Right lobe of liver (tissue), 6 donors: ENCODE data around the gene TSNAX. TPM values are rescaled to one million over a fixed set of nuclear protein-coding genes. Genes with fewer than 3 reads are reported as not detected.
A peak's percentile ranks its signal among the peaks of the same experiment; 100 is the strongest.

Experiments used
- ATAC-seq, 4 donors: fragments of 200-7000 bp; cut with Tn5 transposase; one replicate each; pipeline ENCODE4 v1.9.1; 2020; ENCODE audit warnings: mild to moderate bottlenecking in 4 of 4, moderate library complexity in 4 of 4
- DNase-seq, 3 donors: peaks; one replicate each; pipeline ENCODE4 v3.0.0-alpha.2; 2020
- H3K27ac ChIP-seq, 3 donors: fragments of 200-600 bp; one replicate each; pipeline ENCODE4 v1.8.0; 2022
- H3K27me3 ChIP-seq, 2 donors: fragments of 200-600 bp; one replicate each; pipeline ENCODE4 v1.8.0; 2022
- H3K36me3 ChIP-seq, 4 donors: fragments of 200-600 bp; sonication (generic) in 1 of 4; one replicate each; pipeline versions ENCODE4 v1.5.1 to v1.8.0; 2017 to 2022; ENCODE audit warnings: control low read depth in 1 of 4
- H3K4me1 ChIP-seq, 4 donors: fragments of 200-600 bp; sonication (generic) in 1 of 4; one replicate each; pipeline versions ENCODE4 v1.5.1 to v1.8.0; 2017 to 2022; ENCODE audit warnings: control low read depth in 1 of 4
- H3K4me3 ChIP-seq, 3 donors: fragments of 200-600 bp; one replicate each; pipeline ENCODE4 v1.8.0; 2022
- H3K9me3 ChIP-seq, 4 donors: fragments of 200-600 bp; sonication (generic) in 1 of 4; one replicate each; pipeline versions ENCODE4 v1.5.1 to v1.8.0; 2017 to 2022; ENCODE audit warnings: control low read depth in 1 of 4
- POLR2A ChIP-seq: fragments of 450-650 bp; IDR thresholded peaks from one replicate; pipeline ENCODE4 v1.6.1; 2017; ENCODE audit warnings: antibody characterized with exemption, mild to moderate bottlenecking
- WGBS: methylation state at CpG from one replicate; pipeline ENCODE4 v1.1.6; 2018; ENCODE audit warnings: low coverage, low lambda C conversion rate; ENCODE audit not compliant: insufficient coverage; ENCODE audit errors: missing lambda C conversion rate; 5-methylcytosine and 5-hydroxymethylcytosine counted together
- intact Hi-C, 2 donors: fragments of 100-400 bp; cut with DNase I; formaldehyde crosslinking; loops; one replicate each; pipeline versions ENCODE4 v1.11.2 to v1.14.1; 2022
- total RNA-seq, 6 experiments: library from RNA; depleted of rRNA in 2 of 6; stranded (reverse); fragments of >200 nt in 2 of 6; fragmentation: NEBNext Ultra II Directional in 3 of 6; extraction: Animal tissue kit (Norgen Biotek cat#: 25700) in 3 of 6; gene quantifications; one replicate each; pipeline versions ENCODE4 v1.1.0 to v1.2.4, GENCODE V29; 2016 to 2023
- TF ChIP-seq, protein P1 (sequence below), 4 donors: fragments of 200-600 bp in 3 of 4; fragments of 450-650 bp in 1 of 4; IDR thresholded peaks; one replicate each; pipeline versions ENCODE4 v1.5.1 to v1.8.0; 2016 to 2022; ENCODE audit warnings: antibody characterized with exemption in 4 of 4, mild to moderate bottlenecking in 2 of 4
- donor health status: DM: no; HTN: yes; CAD: no.
- donor health status: DM: no; HTN: no; CAD: no.
- donor health status: DM: no; HTN: no; CAD: no.
- donor health status: DM: no; HTN: yes; CAD: no.
- donor health status: DM: no; HTN: yes; CAD: no.

The TSNAX gene
- total RNA-seq, 6 experiments from 2014 or later: 11.5 to 18.6 (median 13.6) TPM

DNA sequence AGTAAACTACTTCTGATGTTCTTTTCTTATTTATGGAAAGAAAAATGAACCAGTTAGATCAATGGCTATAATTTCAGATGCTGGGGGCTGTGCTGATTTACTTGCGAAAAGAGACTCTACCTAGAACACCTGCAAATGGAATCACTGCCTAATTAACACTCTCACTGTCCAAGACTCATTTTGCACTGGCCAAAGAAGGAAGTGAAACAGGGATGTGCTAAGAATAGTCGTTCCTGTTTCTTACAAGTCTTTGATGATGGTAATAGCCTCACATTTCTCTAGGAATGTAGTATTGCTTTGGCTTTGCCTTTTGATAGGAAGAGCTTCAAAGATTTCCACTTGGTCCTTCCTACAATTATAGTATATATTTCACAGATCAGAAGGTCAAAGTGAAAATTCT lies 12.7 kb upstream of the TSNAX start:
- no peak for TF ChIP-seq POLR2A
- TF ChIP-seq, protein P1, sequence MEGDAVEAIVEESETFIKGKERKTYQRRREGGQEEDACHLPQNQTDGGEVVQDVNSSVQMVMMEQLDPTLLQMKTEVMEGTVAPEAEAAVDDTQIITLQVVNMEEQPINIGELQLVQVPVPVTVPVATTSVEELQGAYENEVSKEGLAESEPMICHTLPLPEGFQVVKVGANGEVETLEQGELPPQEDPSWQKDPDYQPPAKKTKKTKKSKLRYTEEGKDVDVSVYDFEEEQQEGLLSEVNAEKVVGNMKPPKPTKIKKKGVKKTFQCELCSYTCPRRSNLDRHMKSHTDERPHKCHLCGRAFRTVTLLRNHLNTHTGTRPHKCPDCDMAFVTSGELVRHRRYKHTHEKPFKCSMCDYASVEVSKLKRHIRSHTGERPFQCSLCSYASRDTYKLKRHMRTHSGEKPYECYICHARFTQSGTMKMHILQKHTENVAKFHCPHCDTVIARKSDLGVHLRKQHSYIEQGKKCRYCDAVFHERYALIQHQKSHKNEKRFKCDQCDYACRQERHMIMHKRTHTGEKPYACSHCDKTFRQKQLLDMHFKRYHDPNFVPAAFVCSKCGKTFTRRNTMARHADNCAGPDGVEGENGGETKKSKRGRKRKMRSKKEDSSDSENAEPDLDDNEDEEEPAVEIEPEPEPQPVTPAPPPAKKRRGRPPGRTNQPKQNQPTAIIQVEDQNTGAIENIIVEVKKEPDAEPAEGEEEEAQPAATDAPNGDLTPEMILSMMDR (IDR thresholded peaks at IDR 0.05): no peak
- intact Hi-C loops: no loop called here
- Histone ChIP-seq H3K27me3 (no peaks in the 10 kb centered on the region), H3K9me3 (no peaks in the 10 kb centered on the region), H3K4me3 (no peak overlapping the region), H3K4me1 (no peaks in the 10 kb centered on the region), H3K27ac (no peak overlapping the region), H3K36me3 (no peaks in the 10 kb centered on the region)
- 54% methylated on average over 2 of the region's 2 CpGs for WGBS
- no peak for DNase-seq
- ATAC-seq: peak in 1 of 4 donors; percentile 25

GRCh38 chr1:231517076-231517475 lies 11.4 kb upstream of the TSNAX start:
- Histone ChIP-seq H3K36me3 (no peaks in the 10 kb centered on the region), H3K4me1 (no peaks in the 10 kb centered on the region), H3K4me3 (no peak overlapping the region), H3K27me3 (no peaks in the 10 kb centered on the region), H3K9me3 (no peaks in the 10 kb centered on the region), H3K27ac (no peak overlapping the region)
- ATAC-seq (no peak), DNase-seq (no peak)
- TF ChIP-seq POLR2A: no peak
- TF ChIP-seq, protein P1 (IDR thresholded peaks at IDR 0.05): no peak
- intact Hi-C loops: no loop called here
- 63% methylated on average over 3 of the region's 3 CpGs for WGBS

- Histone ChIP-seq H3K4me3 (no peak overlapping the region), H3K27ac (no peak overlapping the region), H3K27me3 (no peaks in the 10 kb centered on the region), H3K9me3 (no peaks in the 10 kb centered on the region), H3K36me3 (no peaks in the 10 kb centered on the region), H3K4me1 (no peaks in the 10 kb centered on the region)
- intact Hi-C loops: no loop called here
- TF ChIP-seq POLR2A: no peak
- TF ChIP-seq, protein P1 (IDR thresholded peaks at IDR 0.05): no peak
- DNase-seq (no peak), ATAC-seq (no peak)
- WGBS: 89% methylated on average over 5 of the region's 5 CpGs
Measured at GRCh38 chr1:231518485-231519034, 9.9 kb upstream of the TSNAX start.

DNA sequence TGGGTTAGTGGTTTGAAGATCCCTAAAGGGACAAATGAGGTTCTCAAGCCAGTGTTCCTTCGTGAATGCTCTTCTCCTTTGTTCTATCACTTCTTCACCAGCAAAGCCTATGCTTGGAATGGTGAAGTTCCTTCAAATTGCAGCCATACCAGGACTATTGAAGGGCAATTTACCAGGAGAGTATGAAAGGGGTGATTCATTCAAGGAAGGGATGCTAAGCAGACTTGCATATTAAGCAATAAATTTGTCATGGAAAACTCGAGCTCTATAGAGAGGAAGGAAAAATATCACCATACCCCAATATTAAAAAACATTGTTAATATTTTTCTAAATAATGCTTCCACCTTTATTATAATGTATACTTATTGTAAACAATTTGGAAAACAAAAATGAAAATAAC lies 9.3 kb upstream of the TSNAX start:
- intact Hi-C loops: no loop called here
- WGBS: 57% methylated on average over 2 of the region's 2 CpGs

More for the DNA sequence above, 9.3 kb upstream of the TSNAX start:
- Histone ChIP-seq H3K9me3 (no peaks in the 10 kb centered on the region), H3K4me1 (no peaks in the 10 kb centered on the region), H3K27me3 (no peaks in the 10 kb centered on the region), H3K27ac (no peak overlapping the region), H3K36me3 (no peaks in the 10 kb centered on the region), H3K4me3 (no peak overlapping the region)
- DNase-seq (no peak), ATAC-seq (no peak)
- TF ChIP-seq POLR2A: no peak
- TF ChIP-seq, protein P1 (IDR thresholded peaks at IDR 0.05): no peak
